ENCODE data around the gene EVX1.
A peak's percentile ranks its signal among the peaks of the same experiment; 100 is the strongest.

The EVX1 gene

DNA sequence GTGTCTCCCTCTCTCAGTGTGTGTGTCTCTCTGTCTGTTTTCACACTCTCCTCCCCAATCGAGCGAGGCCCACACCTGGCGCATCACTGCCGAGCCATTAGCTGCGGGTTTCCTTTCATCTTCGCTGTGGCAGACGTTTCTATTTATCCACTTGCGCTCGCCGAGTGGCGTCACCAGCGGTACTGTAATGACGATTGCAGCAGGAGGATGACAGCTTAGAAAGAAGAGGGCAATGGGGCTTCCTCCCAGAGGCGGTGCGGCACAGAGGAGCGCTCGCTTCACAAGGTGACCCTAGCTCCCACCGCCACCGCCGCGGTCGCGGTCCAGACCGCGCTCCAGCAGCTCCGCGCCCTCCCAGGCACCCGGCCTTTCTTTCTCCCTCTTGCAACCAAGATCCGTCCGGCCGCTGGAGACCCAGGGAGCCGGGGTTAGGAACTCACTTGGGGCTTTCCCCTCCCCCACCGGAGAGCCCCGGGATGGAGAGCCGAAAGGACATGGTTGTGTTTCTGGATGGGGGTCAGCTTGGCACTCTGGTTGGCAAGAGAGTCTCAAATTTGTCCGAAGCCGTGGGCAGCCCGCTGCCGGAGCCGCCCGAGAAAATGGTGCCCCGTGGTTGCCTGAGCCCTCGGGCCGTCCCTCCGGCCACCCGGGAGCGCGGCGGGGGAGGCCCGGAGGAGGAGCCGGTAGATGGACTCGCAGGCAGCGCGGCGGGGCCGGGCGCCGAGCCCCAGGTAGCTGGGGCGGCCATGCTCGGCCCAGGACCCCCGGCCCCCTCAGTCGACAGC lies at the start of gene EVX1:
Gene EVX1, plus strand, starts transcription at position 248 of the 785 bp plus-strand sequence. Its CDS starts 229 bp downstream, at position 477.
- no peak for DNase-seq (ENCODE audit: low spot score)

DNA sequence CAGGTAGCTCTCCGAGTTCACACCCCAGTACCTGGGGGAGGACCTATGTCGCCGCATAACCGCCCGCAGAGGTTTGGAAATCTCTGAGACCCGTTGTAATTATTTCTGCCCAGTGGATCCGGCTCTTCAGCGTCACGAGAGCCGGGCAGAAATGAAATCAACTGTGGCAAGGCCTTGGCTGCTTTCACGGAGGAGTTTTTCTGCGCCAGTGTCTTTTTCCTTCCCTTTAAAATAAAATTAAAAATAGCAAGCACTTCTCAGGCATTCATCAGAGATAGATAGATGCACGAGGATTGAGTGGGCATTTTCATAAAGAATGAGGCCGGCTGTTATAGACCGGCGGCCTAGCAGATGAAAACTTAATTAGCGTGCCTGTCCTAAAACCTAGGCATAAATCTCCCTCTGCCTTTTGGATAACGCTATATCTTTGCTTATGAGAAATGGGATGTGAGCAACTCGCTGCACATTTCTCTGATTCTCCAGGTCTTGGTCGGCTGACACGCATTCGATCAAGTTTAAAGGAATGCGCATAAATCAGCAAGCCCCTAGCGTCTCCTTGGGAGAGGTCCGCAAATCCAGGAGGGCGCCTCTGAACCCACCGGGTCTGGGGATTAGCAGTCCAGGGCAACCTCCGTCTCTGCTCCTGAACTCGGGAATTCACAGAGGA lies 49.1 kb upstream of the EVX1 start:
- DNase-seq (ENCODE audit: low spot score), result no peak

DNA sequence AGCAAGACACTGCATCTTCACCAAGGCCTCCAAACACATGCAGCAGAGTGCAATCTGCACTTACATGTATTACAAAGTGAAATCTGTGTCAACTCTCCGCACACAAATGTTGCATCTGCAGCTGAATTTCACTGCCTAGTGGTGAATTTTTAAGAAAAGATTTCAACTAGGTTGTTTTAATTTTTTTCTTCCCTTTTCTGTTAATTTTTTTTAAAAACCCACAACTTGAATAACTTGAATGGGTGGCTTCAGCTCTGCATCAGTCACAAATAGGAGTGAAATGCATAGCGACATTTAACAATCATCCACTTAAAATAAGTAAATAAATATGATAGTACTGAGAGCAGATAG lies 48.6 kb upstream of the EVX1 start:
- no peak for DNase-seq (ENCODE audit: low spot score)

DNA sequence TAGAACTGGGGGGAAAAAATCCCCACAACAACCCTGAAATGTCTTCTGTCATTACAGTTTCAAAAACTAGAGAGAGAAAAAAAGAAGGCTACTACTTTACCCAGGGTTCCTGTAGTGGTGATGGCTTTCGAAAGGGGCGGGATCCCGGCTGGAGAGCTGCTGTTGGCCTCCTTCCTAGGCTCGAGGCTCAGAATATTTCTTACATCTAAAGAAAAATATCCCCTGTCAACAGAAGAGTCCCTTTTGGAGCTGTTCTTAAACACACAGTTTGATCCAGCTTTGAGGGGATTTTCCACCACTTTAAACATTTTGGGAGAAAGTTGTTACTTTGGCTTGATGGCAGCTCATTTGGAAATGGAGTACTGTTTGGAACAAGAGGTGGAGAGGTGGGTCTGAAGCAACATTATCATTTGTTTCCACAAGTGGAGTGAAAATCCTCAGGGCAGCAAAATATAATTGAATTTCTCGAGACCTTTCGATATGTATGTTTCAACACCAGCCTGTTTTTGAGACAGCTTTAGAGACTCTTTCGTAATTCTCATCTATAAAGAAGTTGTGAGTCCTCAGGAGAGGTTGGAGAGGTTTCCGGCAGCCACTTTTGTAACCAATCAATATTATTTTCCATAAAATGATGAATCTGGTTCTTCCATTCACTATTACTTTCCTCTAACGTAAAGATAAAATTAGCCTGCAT lies 47.8 kb upstream of the EVX1 start:
- no peak for DNase-seq (ENCODE audit: low spot score)

DNA sequence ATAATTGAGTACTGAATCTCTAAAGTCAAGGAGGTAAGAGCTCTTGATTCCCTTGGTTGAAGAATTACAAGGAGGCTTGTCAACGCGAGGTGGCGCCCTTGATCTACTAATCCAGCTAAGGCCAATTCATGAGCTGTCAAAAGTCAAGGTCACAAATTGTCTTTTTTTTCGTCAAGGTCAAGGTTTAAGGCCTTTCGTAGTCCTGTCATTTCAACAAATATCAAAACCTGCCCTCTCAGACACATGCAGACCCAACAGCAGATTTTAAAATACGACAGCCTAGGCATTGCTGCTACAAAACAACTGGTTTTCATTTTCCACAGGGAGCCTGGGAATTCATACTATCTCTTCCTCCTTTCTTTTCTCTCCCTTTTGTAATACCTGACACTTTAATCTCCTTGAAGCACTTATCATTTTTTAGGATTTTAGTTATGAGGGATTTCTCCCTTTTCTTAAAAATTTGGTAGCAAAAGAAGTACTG lies 46.3 kb upstream of the EVX1 start:
- DNase-seq (ENCODE audit: low spot score), result peak; percentile 65

DNA sequence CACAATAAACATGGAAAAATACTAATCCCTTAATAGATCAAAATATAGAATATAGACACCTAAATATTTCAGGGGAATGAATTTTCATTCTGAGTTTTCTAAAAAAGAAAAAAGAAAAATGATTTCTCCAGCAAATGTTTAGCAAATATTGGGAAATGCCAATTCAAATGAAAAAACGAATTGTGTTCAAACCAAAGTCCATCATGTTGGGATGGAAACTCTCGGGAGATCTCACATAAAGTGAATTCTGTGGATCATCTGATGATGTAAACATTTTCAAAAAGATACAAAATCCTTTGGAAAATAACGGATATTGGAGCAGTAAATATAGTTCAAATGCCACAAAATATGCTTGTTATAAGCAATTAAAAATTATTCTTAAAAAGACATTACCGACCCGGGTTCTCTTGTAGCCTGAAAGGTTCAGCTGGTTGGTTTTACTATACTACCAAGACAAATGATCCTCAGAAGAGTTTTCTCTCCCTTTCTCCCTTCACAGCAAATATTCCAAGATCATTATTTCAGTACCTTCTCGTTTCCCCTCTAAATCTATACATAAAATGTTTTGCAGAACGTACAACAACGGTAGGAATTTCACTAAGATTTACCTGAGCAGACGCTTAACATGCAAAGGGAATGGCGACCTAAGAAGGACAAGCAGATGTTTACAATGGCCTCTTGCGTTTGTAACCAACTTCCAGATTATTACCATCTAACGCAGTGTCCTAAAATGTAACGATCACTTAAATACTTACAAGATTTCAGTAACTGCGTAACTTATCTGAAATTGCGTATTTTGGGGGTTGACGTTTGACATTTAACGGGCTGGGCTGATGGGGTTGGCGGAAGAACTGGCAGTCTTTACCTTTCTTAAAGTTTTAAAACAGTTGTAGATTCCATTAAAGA lies 45.2 kb upstream of the EVX1 start:
- no peak for DNase-seq (ENCODE audit: low spot score)

DNA sequence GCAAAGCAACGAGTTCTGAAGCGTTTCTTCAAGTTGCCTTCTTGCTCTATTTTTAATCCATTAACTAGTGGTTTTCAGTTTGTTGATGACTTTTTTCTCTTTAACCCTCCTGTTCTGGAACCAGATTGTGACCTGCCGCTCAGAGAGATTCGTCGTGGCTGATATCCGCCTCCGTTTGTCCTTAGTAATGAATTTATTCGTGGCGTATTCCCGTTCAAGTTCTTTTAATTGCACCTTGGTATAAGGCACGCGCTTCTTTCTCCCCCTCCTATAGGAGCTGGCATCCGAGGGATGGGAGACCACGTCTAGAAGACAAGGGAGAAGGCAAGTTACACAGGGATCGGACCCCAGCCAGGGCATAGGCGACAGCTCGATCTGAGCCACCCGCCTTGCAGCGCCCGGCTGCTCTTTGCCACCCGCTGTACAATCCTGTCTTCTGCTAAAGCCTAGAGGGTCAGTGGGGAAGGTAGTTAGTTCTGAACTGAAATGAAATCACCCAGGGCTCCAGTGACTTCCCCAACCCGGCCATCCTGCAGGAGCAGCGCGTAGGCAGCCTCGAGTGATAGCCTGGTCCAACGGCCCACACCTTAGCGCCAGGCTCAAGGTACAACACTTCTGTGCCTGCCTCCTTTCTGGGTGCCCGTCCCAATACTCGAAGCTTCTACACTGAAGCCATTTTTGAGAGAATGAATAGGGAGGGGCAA lies 44.3 kb upstream of the EVX1 start:
- DNase-seq (ENCODE audit: low spot score), result no peak

DNA sequence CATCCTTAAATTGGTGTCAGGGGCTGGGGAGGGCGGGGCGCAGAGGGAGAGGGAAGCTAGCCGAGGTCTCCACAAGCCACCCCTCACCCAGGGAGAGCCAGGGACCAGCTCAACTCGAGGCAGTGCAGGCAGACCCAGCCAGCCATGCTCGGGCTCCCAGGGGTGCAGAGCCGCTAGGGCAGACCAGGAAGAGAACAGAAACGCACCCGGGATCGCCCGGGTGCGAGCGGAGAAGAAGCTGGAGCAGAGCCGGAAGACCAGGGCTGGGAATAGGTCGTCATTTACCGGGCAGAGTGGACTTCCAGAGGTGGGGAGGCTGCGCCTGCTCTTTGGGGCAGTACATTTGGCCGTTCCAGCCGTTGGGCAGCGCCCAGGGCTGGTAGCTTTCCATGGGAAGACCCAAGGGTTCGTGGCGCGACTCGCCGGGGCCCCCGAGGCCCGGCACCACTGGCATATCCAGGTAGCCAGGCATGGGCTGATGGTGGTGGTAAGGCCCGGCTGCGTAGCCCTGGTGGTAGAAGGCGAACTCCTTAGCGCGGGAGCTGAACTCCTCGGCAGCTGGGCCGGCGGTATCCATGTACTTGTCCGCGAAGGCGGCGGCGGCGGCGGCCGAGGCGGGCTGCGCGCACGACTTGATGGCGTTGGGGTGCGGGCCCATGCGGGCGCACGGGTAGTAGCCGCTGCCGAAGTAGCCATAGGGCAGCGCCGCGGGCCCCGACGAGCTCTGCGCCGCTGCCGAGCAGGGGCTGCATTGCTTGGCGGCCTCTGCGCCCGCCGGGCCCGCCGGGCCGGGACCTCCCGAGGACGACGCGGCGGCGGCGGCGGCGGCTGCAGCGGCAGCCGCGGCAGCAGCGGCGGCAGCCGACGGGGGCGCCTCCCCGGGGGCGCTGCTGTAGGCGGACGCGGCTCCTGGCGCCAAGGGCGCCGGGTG lies 43.5 kb upstream of the EVX1 start:
- DNase-seq (ENCODE audit: low spot score), result no peak

DNA sequence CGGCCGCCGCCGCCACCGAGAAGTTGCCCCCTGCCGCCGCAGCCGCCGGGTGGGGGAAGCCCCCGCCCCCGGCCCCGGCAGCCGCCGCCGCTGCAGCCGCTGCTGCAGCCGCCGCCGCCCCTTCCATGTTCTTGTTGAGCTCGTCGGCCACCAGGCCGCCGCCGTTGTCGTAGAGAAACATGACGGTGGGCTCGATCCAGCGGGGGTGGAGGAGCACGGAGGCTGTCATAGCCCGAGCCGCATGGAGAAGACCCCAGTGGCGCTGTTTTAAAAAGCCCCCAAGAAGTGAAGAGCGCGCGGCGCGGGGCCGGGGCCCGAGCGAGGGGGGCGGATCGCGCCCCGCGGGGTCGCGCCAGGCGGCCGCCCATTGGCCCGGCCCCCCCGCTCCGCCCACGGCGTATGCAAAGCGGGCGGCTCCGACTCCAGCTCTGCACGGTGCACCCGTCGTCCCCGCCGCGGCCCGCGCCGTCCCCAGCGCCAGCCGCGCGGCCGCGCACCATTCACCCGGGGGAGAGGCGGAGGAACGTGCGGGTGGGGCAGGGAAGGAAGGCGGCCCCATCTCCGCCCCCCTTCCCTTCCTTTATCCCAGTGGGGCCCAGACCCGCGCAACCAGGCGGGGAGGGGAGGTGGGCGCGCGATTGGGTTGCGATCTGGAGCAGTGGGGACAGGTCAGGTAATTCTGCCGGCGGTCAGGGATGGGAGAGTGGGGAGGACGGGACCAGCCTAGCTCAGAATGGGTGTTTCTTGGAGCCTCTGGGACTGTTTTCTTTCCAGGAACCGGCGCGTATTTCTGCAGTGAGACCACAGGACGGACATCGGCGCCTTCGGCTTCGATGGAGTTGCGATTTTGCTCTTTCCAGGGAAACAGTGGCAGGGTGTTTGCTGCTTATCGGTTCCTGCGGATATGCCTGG lies 42.5 kb upstream of the EVX1 start, which contains the start of gene HOXA13:
Gene HOXA13, minus strand, starts transcription at position 243 of the 912 bp plus-strand sequence. Its CDS starts 14 bp downstream, at position 229.
- DNase-seq (ENCODE audit: low spot score), result no peak

DNA sequence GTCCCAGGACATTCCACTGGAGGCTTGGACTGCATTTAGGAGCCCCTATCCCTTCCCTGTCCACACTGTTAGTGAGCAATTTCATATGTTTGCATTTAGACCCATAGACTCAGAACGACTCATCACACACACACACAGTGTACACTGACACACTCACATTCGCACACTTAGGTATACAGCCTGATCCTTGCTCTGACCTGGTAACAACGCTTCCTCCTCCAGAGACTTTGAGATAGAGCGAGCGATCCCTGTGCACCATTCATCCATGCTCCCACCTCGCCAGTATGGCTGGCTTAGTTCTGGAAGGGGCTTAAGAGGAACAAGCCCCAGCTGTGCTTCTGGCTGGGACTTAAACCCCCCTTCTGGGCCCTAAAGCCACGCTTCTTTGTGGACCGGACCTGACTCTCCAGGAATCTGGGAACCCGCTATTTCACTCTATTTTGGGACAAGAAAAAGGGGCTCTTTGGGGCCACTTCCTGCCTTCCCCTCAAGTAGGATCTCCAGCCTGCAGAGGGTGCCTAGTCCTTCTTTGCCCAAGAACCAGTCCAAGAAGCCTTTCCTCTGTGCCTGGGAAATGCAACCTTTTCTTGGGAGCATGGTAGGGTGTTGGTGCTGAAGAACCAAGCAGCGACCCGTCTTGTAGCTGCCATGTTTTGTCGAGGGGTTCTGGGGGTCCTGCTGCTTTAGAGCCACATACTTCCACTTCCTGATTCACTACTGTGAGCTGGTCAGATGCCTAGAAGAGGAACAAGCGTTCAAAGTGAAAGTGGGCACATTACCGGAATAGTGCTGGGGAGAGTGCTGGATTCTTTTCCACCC lies 41.6 kb upstream of the EVX1 start:
- no peak for DNase-seq (ENCODE audit: low spot score)

DNA sequence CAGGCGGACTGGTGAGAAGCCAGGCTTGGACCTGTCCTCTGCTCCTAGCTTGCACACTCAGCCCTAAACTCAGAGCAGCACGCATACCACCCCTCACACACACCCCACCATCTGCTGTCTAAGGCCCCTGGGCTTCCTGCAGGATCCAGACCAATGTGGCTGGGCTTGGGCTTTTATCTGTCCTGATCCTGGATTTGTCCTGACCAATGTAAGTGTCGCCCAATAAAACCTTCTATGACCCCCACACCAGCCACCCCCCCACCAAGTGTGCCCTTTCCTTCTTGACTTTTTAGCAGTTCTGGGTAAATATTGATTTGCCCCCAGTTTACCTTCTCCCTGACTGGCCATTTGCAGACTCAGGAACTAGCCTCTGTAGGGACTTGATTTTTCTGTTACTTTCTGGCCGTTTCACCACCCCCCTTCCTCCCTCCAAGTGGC lies 41.0 kb upstream of the EVX1 start:
- no peak for DNase-seq (ENCODE audit: low spot score)

DNA sequence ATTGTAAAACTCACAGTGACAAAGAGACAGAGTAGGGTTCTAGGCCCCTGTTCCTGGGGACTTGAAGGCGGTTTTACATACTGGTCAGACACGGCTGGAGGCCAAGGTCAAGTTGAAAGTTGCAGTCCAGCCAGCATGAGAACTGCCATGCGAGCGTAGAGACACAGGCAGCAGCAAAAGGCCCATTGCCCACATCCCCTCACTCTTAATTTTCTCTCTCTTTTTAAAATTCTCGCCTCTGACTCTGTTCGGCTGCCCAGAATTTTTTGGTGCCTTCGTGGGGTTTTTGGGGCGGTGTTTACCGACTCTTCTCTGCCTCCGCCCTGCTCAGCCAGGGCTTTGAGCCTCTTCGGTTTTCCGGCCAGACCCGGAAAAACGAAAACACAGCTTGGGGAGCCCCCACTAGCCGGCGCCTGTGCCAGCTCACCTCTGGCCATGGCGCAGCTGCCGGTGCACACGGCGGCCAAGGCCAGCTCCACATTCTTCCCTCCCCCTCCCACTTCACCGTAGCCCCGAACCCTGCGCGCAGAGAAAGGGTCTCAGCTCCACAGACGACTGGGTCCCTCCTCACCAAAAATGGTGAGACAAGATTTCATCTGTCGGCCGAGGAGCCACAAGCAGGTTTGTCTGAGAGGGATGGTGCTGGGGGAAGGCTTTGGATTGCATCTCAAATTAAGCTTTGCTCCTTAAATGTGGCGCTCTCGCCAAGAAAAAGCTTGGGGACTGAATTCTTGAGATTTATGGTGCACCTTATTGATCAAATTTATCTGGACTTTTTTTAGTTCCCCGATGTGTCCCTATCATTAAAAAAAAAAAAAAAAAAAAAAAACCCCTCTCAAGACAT lies 40.4 kb upstream of the EVX1 start:
- DNase-seq (ENCODE audit: low spot score), result no peak

DNA sequence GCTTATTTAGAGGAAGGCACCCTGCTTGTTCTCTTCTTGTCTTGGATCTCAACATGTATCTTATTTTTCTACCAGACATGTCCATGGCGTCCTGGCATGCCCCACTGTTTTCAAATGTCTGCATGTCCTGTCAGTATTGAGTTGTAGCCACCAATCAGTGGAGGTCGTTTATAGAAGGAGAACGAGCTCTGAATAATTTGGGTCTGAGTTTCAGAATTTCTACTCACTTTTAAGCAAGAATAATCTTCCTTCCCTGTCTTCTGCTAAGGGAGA lies 39.8 kb upstream of the EVX1 start:
- no peak for DNase-seq (ENCODE audit: low spot score)

DNA sequence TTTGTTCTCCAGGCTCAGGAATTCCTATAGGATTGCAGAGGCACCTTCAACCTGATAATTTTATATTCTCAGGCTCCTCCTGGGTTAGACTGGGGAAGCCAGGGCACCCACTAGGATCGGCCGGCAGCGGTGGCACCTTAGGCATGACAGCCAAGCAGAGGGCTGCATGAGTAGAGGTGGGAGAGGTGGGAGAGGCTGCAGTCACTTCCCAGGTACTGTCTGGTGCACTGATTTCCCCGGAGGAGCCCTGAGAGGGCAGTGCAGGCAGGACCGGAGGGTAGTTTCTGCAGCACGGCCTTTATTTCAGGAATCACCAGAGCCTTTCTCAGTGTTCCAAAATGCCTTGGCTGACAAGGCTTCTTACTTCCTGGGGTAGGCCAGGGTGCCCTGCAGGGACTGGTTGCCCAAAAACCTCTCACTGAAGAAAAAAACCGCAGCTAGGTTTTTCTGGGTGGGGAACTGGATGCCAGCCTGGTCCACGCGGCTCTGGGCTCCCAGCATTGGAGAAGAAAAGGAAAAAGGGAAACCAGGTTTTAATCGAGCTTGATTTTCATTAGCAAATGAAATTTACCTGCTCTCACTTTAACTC lies 39.1 kb upstream of the EVX1 start:
- DNase-seq (ENCODE audit: low spot score), result no peak

DNA sequence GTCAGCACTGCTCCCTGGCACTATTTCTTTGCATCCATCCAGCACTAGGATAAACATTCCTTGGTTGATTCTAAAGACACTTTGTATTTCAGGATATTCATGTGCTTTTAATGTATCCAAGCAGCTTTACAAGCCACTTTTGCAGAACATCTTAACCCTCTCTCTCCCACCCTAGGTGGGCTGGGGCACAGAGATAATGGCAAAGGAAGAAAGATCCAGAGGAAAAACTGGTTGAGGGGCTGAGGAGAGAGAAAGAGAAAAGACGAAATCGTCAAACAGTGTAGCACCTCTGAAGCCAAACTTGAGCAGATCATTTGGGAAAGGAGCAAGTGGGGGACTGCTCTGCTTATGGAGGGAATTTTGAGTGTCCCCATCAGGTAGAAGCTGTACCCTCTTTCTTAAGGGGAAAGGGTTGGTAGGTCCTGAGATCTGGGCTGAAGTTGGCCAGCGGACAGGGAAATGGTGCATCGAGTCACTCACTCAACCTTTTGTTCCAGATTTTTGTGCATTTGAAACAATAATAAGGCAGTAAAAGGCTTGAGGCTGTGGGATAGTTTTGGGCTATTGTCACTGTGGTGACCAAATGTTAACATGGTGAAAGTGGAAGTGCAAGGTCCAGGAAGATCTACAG lies 38.5 kb upstream of the EVX1 start:
- DNase-seq (ENCODE audit: low spot score), result no peak

DNA sequence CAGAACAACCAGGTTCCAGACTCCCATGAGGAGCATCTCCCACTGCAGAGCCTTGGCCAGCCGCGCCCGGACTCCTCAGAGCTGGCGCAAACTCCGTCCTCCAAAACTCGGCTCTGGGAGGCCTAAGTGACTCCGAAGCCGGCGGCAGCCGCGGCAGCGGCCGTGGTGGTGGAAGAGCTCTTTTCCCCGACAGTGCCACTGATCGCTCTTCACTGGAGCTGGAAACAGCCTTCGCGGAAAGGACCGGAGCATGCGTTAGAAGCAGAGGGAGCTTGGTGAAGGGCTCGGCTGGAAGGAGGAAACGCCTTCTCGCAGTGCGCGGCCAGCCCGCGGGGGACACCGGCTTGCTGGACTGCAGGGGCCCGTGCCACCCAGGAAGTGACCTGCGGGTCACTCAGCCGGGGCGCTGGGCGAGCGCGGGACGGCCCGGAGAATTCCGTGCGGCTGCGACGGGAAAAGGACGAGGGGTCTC lies 37.7 kb upstream of the EVX1 start:
- no peak for DNase-seq (ENCODE audit: low spot score)
